Heart left ventricle (tissue), 11 donors: ENCODE data around the gene INF2. TPM values are rescaled to one million over a fixed set of nuclear protein-coding genes. Genes with fewer than 3 reads are reported as not detected.

Source experiments
- microRNA-seq, 4 donors: library from miRNA; unstranded; fragments of <30 nt; microRNA quantifications; one replicate each; pipeline versions ENCODE4 to v1.2.0, GENCODE V29; 2017 to 2020
- polyA plus RNA-seq, 2 donors: library from polyadenylated mRNA; stranded (reverse); fragments of 200-250 nt; gene quantifications; one replicate each; pipeline ENCODE4 v1.2.3, GENCODE V29; 2013
- total RNA-seq, 9 donors: library from RNA; depleted of rRNA in 2 of 9; stranded (reverse); fragments of >200 nt in 2 of 9; fragmentation: NEBNext Ultra II Directional in 3 of 9; extraction: Animal tissue kit (Norgen Biotek cat#: 25700) in 3 of 9; gene quantifications; one replicate each; pipeline versions ENCODE4 v1.1.0 to v1.2.4, GENCODE V29; 2016 to 2023
- donor health status: ischemic (EF 13 %, LVEDD 7.1; RV severe dilation, severe dysfunction).
- donor health status: healthy with polysubstance abuse.
- donor health status: DM: no; HTN: yes; CAD: no.
- donor health status: DM: no; HTN: no; CAD: no.
- donor health status: ischemic (EF 25% LVEDD 5.7; RV mildly dilated, moderate dysfunction).
- donor health status: healthy.
- donor health status: DM: yes; HTN: yes; CAD: no.
- donor health status: PGD.
- donor health status: nonischemic (EF 23%, LVEDD 6.1; RV moderate dilation, normal function).

The INF2 gene
- total and polyA plus RNA-seq, 11 donors: 26.0 to 58.9 (median 28.8) TPM

Small RNAs within 50 kb of the gene (microRNA-seq; reads per million reads assigned to microRNA genes)
- gene MIR4710: 0 to 0.41 (median 0) reads per million in 4 donors

Other genes starting within 250 kb of the INF2 start
- 100 to 1,000 TPM in 2 of 9 donors, 10 to 100 TPM in 7; 25.5 to 170 (median 75.3) TPM for gene C14orf180, start 109.9 kb upstream of the INF2 start, total RNA-seq
- 100 to 1,000 TPM in 1 of 2 donors, 10 to 100 TPM in 1; 11.1 to 121 TPM for gene C14orf180, start 109.9 kb upstream of the INF2 start, polyA plus RNA-seq
- gene TMEM179, start 84.8 kb upstream of the INF2 start, total RNA-seq: 1 to 10 TPM in 1 of 9 donors, under 1 TPM in 4, not detected in 4; 0.25 to 1.1 (median 0.40) TPM
- gene TMEM179, start 84.8 kb upstream of the INF2 start, polyA plus RNA-seq: under 1 TPM; 0.15 to 0.61 TPM
- gene ADSS1, start 34.6 kb downstream of the INF2 start, total RNA-seq: 100 to 1,000 TPM in 8 of 9 donors, 10 to 100 TPM in 1; 78.9 to 247 (median 160) TPM
- 100 to 1,000 TPM in 1 of 2 donors, 10 to 100 TPM in 1; 64.7 to 258 TPM for gene ADSS1, start 34.6 kb downstream of the INF2 start, polyA plus RNA-seq
- gene SIVA1, start 63.5 kb downstream of the INF2 start, total RNA-seq: 100 to 1,000 TPM in 2 of 9 donors, 10 to 100 TPM in 7; 41.0 to 203 (median 53.9) TPM
- 100 to 1,000 TPM; 126 to 191 TPM for gene SIVA1, start 63.5 kb downstream of the INF2 start, polyA plus RNA-seq
- gene AKT1, start 106.1 kb downstream of the INF2 start, total RNA-seq: 100 to 1,000 TPM; 115 to 173 (median 143) TPM
- gene AKT1, start 106.1 kb downstream of the INF2 start, polyA plus RNA-seq: 100 to 1,000 TPM; 108 to 129 TPM
- 10 to 100 TPM in 3 of 9 donors, 1 to 10 TPM in 6; 4.9 to 12.9 (median 7.4) TPM for gene ZBTB42, start 111.5 kb downstream of the INF2 start, total RNA-seq
- gene ZBTB42, start 111.5 kb downstream of the INF2 start, polyA plus RNA-seq: 10 to 100 TPM in 1 of 2 donors, 1 to 10 TPM in 1; 4.2 to 12.3 TPM
- gene CEP170B, start 175.7 kb downstream of the INF2 start, total RNA-seq: 10 to 100 TPM in 8 of 9 donors, 1 to 10 TPM in 1; 9.1 to 21.9 (median 12.5) TPM
- gene CEP170B, start 175.7 kb downstream of the INF2 start, polyA plus RNA-seq: 10 to 100 TPM in 1 of 2 donors, 1 to 10 TPM in 1; 7.5 to 17.9 TPM
- 1 to 10 TPM in 1 of 9 donors, under 1 TPM in 4, not detected in 4; 0.25 to 1.5 (median 0.40) TPM for gene PLD4, start 235.3 kb downstream of the INF2 start, total RNA-seq
- gene PLD4, start 235.3 kb downstream of the INF2 start, polyA plus RNA-seq: under 1 TPM in 1 of 2 donors, not detected in 1; 0.12 TPM